ENCODE results near the gene FAXDC2.
A peak's percentile ranks its signal among the peaks of the same experiment; 100 is the strongest.

The FAXDC2 gene

DNA sequence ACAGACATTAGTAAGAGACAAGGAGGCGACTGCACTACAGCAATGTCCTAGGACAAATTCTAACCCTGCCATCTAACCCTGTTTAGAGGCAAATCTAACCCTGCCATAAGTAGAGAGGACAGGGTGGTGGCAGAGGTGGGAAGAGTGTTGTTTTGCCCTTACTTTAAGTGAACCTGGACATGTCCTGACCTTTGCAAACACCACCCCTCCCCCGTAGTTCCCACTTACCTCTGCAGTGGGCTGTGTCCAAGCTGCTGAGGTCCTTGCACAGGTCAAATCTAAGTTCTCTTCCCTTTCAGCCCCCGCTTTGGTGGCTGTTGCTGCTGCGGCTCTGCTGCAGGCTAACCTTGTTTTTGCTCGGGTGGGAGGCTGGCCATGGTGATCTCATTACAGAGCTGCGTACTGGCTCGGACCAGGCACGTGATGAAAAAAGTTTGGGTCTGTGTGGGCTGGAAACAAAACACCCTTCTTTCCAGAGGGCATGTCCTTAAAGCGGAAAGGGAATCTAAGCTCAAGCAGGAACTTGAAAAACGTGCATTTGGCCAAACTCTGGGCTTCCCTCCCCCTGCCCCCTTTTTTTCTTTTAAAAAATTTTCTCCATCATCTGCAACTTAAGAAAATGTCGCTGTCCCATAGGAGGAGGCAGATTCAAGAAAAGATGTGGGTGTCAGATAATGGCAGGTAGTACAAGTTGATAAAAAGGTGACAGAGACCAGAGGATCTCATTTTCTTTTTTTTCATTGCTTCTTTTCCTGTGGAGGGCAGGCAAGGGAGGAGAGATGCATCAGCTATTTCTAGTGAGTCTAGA, at the start of gene FAXDC2:
Gene FAXDC2 (minus strand): TSS at position 349 of the 808 bp plus-strand sequence. CDS start 12,425 bp downstream, outside the sequence.
- no peak for FAIRE-seq

DNA sequence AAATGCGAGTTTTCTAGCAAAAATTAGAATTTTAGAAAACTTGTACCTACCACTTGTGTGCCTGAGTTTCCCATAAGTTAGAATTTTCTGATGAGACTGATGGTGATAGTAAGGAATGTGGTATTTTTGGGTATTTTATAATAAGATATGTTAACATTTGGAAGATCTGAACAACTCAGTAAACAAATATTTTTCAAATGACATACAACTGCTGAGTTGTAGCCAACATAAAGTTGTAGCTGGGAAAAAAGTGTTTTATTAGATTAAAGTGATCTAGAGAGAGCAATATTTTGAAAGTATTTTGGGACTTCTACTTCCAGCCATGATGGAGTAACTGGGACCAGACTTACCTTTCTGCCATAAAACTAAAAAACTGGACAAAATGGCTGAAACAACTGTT, 49.7 kb upstream of the FAXDC2 start:
- FAIRE-seq: no peak

GRCh38 chr5:154899151-154899816, 48.9 kb upstream of the FAXDC2 start:
- no peak for FAIRE-seq

DNA sequence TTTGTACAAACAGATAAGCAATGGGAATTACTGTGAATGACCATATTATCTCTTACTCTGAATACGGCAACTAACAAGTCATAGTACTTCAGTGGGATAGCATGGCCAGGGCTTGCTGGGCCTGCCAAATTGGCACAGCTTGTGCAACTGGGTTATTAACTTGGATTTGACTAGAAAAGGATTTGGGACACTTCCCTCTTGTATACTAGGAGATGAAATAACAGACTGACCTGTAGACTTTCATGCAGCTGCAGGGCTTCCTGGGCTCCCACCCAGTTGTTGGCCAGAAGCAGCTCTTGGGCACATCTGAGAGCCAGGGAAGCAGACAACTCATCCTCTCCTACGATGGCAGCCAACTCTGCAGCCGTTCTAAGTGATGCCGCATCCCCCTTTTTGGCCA, 47.8 kb upstream of the FAXDC2 start:
- FAIRE-seq: no peak

DNA sequence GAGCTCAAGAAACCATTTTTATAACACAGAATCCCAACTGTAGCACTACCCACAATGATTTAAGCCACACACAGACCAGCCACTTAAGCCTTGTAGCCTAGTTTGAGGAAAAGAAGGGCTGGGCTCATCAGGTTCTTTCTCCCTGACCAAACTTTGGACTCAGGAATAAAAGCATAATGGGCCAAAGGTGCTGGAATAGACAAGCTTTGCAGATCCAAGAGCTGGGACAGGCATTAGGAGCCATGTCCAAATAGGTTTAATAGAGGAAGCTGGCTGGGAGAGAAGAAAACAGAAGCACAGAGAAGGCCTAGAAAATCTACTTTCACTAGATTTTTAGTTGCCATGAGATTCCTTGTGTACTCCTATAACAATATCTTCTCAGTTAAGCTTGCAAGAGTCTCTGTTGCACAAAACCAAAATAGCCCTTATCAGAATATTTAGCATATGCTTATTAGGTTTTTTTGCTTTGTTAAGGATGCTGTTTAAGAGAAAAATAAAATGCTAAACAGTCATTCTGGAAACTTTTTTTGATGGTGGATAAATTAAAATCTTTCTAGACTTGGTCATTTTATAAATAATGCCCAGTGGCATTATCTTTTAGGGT, 46.3 kb upstream of the FAXDC2 start:
- FAIRE-seq: no peak

- FAIRE-seq: peak; percentile 34
These were observed 45.5 kb upstream of the FAXDC2 start for GRCh38 chr5:154895606-154896561.

GRCh38 chr5:154893381-154893780, 43.0 kb upstream of the FAXDC2 start:
- FAIRE-seq: no peak

GRCh38 chr5:154892369-154892771, 42.0 kb upstream of the FAXDC2 start:
- no peak for FAIRE-seq

DNA sequence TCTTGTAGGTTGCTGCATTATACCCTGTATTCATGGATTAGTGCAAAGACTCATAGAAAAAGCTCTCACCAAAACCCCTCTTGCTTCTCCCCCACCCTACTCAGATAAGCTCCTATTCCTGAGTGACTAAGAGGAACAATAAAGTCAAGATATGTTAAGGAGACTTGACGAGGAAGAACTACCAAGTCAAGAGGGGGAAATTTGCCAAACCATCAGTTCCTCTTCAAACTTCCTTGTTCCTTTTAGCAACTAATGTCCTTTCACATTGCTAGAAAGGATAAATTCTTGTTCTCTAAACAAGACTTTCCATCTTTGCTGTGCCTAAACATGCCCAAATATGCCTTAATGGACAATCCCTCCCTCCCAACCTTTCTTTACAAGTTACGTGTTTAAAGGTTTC, 35.0 kb upstream of the FAXDC2 start:
- FAIRE-seq: no peak

DNA sequence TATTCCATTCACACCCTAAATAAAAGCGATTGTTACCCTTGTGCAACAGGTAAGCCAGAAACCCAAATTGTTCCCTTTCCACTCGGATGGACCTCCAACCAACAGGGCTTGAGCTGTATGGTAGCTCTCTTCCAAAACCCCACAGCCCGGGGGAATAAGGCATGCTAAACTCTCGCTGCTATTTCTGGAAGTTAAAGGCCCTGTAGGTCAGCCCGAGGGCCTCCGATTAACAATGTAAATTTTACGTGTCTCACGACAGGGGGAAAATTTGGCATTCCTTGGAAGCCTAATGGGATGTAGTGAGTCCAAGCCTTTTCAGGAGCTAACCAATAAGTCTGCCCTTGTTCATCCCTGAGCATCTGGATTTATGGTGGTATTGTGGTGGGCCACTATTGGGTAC, 34.0 kb upstream of the FAXDC2 start:
- no peak for FAIRE-seq

- FAIRE-seq: no peak
These were observed 31.6 kb upstream of the FAXDC2 start for GRCh38 chr5:154881986-154882385.

DNA sequence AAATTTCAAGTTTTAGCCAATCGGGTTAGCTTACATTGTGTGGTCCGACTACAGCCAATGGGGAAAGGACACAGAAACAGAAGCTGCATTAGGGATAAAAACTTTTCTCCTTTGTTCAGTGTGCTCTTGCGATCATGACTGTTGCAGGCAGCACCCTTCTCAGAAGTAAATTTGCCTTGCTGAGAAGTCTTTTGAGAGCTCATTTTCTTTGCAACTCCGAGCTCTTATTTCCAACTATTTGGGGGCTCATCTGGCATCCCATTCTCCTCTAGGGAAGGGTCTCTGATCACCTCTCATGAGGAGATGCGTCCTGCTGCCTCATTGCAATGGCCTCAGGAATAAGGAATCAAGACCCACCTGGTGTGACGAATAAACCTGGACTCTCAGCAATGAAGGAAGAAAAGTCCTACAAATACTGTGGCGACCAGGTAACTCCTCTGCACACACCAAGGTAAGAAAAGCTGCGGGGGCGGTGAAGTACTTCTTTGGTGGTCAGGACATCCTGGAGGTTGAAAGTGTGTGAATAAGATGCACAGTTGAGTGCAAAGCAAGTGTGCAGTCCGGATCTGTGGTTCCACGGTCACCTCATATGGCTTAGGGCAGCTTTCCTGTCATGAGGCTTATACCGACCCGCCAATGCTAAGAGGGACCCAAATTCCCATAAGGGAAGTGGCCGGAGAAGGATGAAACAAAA, 28.4 kb upstream of the FAXDC2 start:
- FAIRE-seq: no peak

DNA sequence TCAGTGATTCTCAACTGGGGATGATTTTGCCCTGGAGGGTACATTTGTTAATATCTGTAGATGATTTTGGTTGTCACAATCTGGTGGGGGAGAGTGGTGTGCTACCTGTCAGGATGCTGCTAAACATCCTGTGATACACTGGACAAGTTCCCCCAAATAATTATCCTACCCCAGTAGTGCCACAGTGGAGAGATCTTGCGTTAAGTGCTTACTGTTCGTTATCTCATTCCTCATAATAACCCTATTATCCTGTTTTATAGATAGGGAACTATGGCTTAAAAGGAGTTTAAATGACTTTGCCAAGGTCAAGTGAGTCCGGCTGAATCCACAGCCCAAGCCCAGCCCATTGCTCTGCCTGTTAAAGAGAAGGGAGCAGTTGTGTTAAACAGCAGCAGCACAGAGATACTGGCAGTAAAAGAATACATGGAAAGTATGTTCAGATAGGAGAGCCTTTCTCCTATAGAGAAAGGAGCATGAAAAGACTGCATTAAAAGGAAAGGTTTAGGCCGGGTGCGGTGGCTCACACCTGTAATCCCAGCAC, 23.5 kb upstream of the FAXDC2 start:
- FAIRE-seq: no peak

GRCh38 chr5:154871734-154872133, 21.3 kb upstream of the FAXDC2 start:
- FAIRE-seq: no peak

- no peak for FAIRE-seq
These were observed 18.3 kb upstream of the FAXDC2 start for GRCh38 chr5:154868702-154869101.

GRCh38 chr5:154866841-154867240, 16.4 kb upstream of the FAXDC2 start:
- no peak for FAIRE-seq

GRCh38 chr5:154865466-154866184, 15.2 kb upstream of the FAXDC2 start:
- no peak for FAIRE-seq

GRCh38 chr5:154863291-154864080, 13.1 kb upstream of the FAXDC2 start:
- no peak for FAIRE-seq

DNA sequence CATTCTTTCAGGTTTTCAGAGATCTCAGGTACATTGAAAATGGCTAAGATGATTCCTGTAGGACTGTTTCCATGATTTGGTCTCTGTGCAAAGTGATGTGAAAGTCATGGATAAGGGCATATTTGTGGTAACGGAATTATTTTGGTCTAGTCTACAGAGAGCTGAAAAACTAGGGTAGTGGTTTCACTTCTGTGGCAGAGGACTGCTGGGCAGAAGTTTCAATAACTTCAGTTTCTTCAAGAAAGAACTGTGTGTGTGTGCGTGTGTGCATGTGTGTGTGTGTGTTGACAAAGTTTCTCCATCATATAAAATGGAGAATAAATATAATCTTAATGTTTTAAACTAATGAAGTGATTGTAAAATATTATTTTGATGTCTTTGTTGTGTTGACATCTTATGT, 12.4 kb upstream of the FAXDC2 start:
- FAIRE-seq: no peak

DNA sequence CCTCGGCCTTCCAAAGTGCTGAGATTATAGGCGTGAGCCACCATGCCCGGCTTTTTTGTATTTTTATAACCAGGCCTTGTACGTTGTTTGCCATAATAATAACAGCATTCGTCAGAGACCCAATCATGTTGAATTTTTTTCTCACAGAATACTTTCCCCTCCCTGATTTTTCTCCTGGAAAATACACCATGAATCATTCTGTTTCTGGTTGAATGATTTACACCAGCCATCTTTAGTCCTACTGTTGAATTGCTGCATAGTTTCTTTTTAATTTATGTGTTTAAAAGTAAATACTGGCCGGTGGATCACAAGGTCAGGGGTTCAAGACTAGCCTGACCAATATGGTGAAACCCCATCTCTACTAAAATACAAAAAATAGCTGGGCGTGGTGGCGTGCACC, 11.5 kb upstream of the FAXDC2 start:
- no peak for FAIRE-seq
